Keratinocyte (primary cell): Measurements from ENCODE around the gene CEP290. TPM values are rescaled to one million over a fixed set of nuclear protein-coding genes. Genes with fewer than 3 reads are reported as not detected.

ENCODE experiments used
- DNase-seq: peaks from one replicate; pipeline ENCODE4 v3.0.0-alpha.2; 2011; ENCODE audit warnings: low read depth, missing footprints, low spot score
- FAIRE-seq: peaks from 2 replicates; lab custom pipeline; 2011; peaks lifted over from hg19 to GRCh38; lab: Jason Lieb, UNC
- H2AFZ ChIP-seq: 2 replicates; pipeline ENCODE4 v1.6.0; 2012; ENCODE audit warnings: low read length, control low read depth, inconsistent platforms; ENCODE audit not compliant: control insufficient read depth
- H3K27ac ChIP-seq: 2 replicates; pipeline ENCODE4 v1.5.1; 2011; ENCODE audit warnings: low read length; ENCODE audit not compliant: control insufficient read depth, insufficient read depth
- H3K27me3 ChIP-seq: 3 replicates; pipeline ENCODE4 v1.6.0; 2011; ENCODE audit warnings: low read length; ENCODE audit not compliant: control insufficient read depth, insufficient read depth; ENCODE audit errors: extremely low read depth
- H3K36me3 ChIP-seq, 2 experiments: 2 replicates in 1 of 2; 3 replicates in 1 of 2; pipeline ENCODE4 v1.5.1; 2011; ENCODE audit warnings: low read length in 2 of 2, mild to moderate bottlenecking in 1 of 2; ENCODE audit not compliant: control insufficient read depth in 2 of 2, insufficient read depth in 2 of 2; ENCODE audit errors: extremely low read depth in 1 of 2
- H3K4me1 ChIP-seq: 3 replicates; pipeline ENCODE4 v1.5.1; 2011; ENCODE audit warnings: low read length; ENCODE audit not compliant: control insufficient read depth, insufficient read depth; ENCODE audit errors: extremely low read depth
- H3K4me2 ChIP-seq: 3 replicates; pipeline ENCODE4 v1.6.0; 2011; ENCODE audit warnings: low read depth, low read length; ENCODE audit not compliant: control insufficient read depth, insufficient read depth; ENCODE audit errors: extremely low read depth
- H3K4me3 ChIP-seq, 3 experiments: fragments of 200-600 bp in 1 of 3; sonication (generic) in 1 of 3; 2 replicates in 2 of 3; 3 replicates in 1 of 3; pipeline ENCODE4 v1.5.1; 2011 to 2016; ENCODE audit warnings: low read length in 3 of 3, mild to moderate bottlenecking in 3 of 3, control low read depth in 2 of 3, inconsistent platforms in 1 of 3, low read depth in 1 of 3, mixed read lengths in 1 of 3, mixed run types in 1 of 3, moderate library complexity in 1 of 3; ENCODE audit not compliant: control insufficient read depth in 2 of 3, insufficient read depth in 2 of 3; ENCODE audit errors: extremely low read depth in 1 of 3
- H3K79me2 ChIP-seq: 2 replicates; pipeline ENCODE4 v1.6.0; 2012; ENCODE audit warnings: low read length; ENCODE audit not compliant: control insufficient read depth, insufficient read depth
- H3K9ac ChIP-seq: 3 replicates; pipeline ENCODE4 v1.6.0; 2011; ENCODE audit warnings: low read length; ENCODE audit not compliant: control insufficient read depth, insufficient read depth; ENCODE audit errors: extremely low read depth
- H3K9me1 ChIP-seq: 3 replicates; pipeline ENCODE4 v1.6.0; 2011; ENCODE audit warnings: low read length; ENCODE audit not compliant: control insufficient read depth, insufficient read depth; ENCODE audit errors: extremely low read depth
- H3K9me3 ChIP-seq: 2 replicates; pipeline ENCODE4 v1.5.1; 2012; ENCODE audit warnings: low read depth, low read length; ENCODE audit not compliant: control insufficient read depth
- H4K20me1 ChIP-seq: 3 replicates; pipeline ENCODE4 v1.6.0; 2011; ENCODE audit warnings: low read length; ENCODE audit not compliant: control insufficient read depth, insufficient read depth; ENCODE audit errors: extremely low read depth
- CTCF ChIP-seq, 3 experiments: IDR thresholded peaks in 1 of 3; conservative IDR thresholded peaks in 1 of 3; optimal IDR thresholded peaks in 1 of 3; 2 replicates in 2 of 3; 3 replicates in 1 of 3; pipeline versions ENCODE3 to v1.5.1; 2011; ENCODE audit warnings: low read length in 3 of 3, mild to moderate bottlenecking in 3 of 3, moderate library complexity in 2 of 3, control low read depth in 1 of 3, inconsistent platforms in 1 of 3; ENCODE audit not compliant: insufficient read depth in 2 of 3; ENCODE audit errors: extremely low read depth in 1 of 3
- EZH2 ChIP-seq: IDR thresholded peaks from one replicate; pipeline ENCODE4 v1.6.1; 2012; ENCODE audit warnings: inconsistent platforms, mild to moderate bottlenecking, low read length, moderate library complexity
- dilution Hi-C: fragments of 300-500 bp; cut with MboI; formaldehyde crosslinking; loops from one replicate; pipeline ENCODE4 v1.7.0; 2020; ENCODE audit warnings: low sequenced_read_pairs; ENCODE audit not compliant: extremely low pct_ligation_motif_present
- polyA plus RNA-seq, 5 experiments: library from polyadenylated mRNA; depleted of rRNA in 3 of 5; stranded (reverse) in 3 of 5; stranded (forward) in 1 of 5; unstranded in 1 of 5; fragments of >200 nt; gene quantifications; 1 replicate in 1 of 5; 2 replicates in 3 of 5; 3 replicates in 1 of 5; pipeline versions ENCODE4 v1.2.1 to v1.2.3, GENCODE V29; 2011 to 2012; ENCODE audit warnings: missing spikeins in 2 of 5, low read depth in 1 of 5, low replicate concordance in 1 of 5

CEP290 gene
- polyA plus RNA-seq, 1 donor (not counting 4 experiments of a cell fraction or from before 2014, with no cell fraction given) = 5.6 TPM

GRCh38 chr12:88029093-88029665, 112.7 kb downstream of the CEP290 start, which contains the start of gene C12orf50:
C12orf50 (minus strand) TSS chr12:88029401; CDS start chr12:88026962, 2,439 bp downstream.
- no peak for FAIRE-seq
- dilution Hi-C loops = no loop called here

GRCh38 chr12:88026196-88026595, 115.7 kb downstream of the CEP290 start:
- no peak overlapping the region for H3K9ac ChIP-seq
- H3K79me2 ChIP-seq = no peaks in the 10 kb centered on the region
- H3K4me1 ChIP-seq = no peaks in the 10 kb centered on the region
- H3K27me3 ChIP-seq = no peaks in the 10 kb centered on the region
- H2AFZ ChIP-seq = no peak overlapping the region
- H3K4me2 ChIP-seq = no peak overlapping the region
- no peaks in the 10 kb centered on the region for H3K36me3 ChIP-seq
- TF ChIP-seq CTCF (optimal IDR thresholded peaks at IDR 0.05 in 1 of 3, IDR thresholded peaks at IDR 0.05 in 1 of 3, conservative IDR thresholded peaks at IDR 0.05 in 1 of 3; ENCODE audit: extremely low read depth in 1 of 3, insufficient read depth in 2 of 3, low read length in 3 of 3) (no peak), EZH2 (no peak)
- dilution Hi-C loops = no loop called here
- DNase-seq = no peak
- no peak overlapping the region for H3K4me3 ChIP-seq
- no peaks in the 10 kb centered on the region for H3K9me1 ChIP-seq
- H3K9me3 ChIP-seq = no peaks in the 10 kb centered on the region
- H3K27ac ChIP-seq = no peak overlapping the region
- FAIRE-seq = no peak
- no peaks in the 10 kb centered on the region for H4K20me1 ChIP-seq

More at GRCh38 chr12:88029093-88029665, 112.7 kb downstream of the CEP290 start, which contains the start of gene C12orf50:
- Histone ChIP-seq H3K4me3 (no peak within 1 kb of the TSS), H4K20me1 (no peaks in the 10 kb centered on the region), H2AFZ (no peak within 1 kb of the TSS), H3K4me1 (no peaks in the 10 kb centered on the region), H3K9ac (no peak within 1 kb of the TSS), H3K79me2 (no peaks in the 10 kb centered on the region), H3K27ac (no peak within 1 kb of the TSS), H3K9me1 (no peaks in the 10 kb centered on the region), H3K36me3 (no peaks in the 10 kb centered on the region), H3K9me3 (no peaks in the 10 kb centered on the region), H3K4me2 (no peak within 1 kb of the TSS), H3K27me3 (no peaks in the 10 kb centered on the region)
- TF ChIP-seq CTCF (optimal IDR thresholded peaks at IDR 0.05 in 1 of 3, IDR thresholded peaks at IDR 0.05 in 1 of 3, conservative IDR thresholded peaks at IDR 0.05 in 1 of 3; ENCODE audit: extremely low read depth in 1 of 3, insufficient read depth in 2 of 3, low read length in 3 of 3) (no peak), EZH2 (no peak)
- no peak for DNase-seq
